Inferior parietal cortex (tissue), 1 donor: ENCODE measurements around the gene SUPT20H.
A peak's percentile ranks its signal among the peaks of the same experiment; 100 is the strongest.

Experiments used
- DNase-seq: peaks from one replicate; pipeline ENCODE4 v3.0.0-alpha.2; 2016; ENCODE audit errors: extremely low spot score

Gene SUPT20H

DNA sequence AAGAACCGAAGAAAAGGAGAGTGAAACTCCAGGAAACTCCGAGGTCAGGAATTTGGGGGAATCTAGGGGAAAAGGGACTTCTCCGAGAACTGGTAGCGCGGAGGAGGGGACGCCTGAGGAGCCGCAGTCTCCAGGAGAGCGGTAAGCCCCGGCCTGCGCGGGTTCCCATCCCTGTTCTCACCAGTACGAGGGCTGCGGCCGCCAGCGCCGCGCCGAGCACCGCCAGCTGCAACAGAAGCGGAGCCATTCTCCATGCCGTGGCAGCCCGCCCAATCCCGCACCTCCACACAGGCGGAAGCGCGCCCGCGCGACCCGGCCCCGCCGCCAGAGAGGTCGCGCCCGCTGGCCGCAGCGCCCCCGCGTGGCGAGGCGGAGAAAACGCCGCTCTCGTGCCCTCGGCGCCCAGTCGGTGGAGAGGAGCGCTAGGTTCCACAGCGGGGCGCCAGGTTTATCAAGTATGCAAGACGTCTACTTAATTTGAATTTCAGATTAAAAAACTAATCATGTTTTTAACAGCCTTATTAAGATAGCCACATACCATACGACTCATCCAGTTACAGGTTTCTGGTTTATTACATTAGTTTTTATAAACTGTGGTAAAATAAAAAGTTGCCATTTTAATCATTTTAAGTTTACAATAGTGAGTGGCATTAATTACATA is 60.3 kb downstream of the SUPT20H start, which contains the start of gene ALG5:
TSS of gene ALG5 (minus strand) at position 287 of the 661 bp plus-strand sequence. CDS start at position 247, 40 bp downstream.
- peak; percentile 88 for DNase-seq

DNA sequence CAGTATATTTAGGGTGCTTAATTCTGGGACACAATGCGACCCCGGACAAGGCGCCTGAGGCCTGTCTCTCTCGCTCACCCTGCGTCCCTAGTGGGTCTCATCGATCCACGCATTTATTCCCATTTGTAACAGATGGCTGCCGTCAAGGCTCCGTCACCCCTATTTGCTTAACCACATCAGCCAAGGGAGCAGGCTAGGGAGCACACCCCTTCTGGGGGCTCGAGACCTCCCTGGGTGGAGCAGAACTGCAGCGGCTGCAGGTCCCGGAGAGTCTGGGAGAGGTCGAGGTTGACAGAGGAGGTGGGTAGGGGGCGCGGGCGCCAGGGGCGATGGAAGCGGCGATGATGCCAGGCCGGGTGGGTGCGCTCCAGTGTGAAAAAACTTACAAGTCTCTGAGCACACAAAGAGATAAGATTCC is 60.9 kb downstream of the SUPT20H start:
- DNase-seq = no peak

DNA sequence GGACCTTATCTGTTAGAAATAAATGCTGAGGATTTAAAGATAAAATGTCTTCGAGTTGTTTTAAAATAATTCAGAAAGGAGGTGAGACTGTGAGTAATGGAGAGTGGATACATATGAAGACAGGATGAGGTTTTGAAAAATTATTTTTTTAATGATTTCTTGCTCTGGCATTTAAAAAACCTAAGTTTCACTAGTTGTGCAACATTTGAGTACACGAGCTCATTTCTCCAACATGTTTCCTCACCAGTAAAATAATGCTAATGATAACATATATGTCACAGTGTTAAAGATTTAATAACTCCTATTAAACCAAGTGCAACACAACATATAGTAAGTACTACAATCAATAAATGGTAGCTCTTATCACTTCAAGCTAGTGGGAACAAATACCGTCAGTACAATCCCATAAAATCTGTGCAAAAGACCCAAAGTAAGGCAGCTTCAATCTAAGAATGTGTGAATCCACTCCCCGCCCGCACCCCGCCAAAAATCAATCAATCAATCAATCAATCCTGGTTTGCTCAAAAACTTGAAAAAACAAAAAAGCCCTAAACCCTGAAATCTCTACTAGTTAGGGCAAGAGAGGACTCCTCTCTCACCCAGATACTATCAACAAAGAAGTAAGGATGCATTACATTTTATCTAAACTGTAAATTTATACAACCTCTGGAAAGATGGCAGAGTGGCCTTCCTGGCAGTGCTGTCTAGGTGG is 61.6 kb downstream of the SUPT20H start:
- no peak for DNase-seq

DNA sequence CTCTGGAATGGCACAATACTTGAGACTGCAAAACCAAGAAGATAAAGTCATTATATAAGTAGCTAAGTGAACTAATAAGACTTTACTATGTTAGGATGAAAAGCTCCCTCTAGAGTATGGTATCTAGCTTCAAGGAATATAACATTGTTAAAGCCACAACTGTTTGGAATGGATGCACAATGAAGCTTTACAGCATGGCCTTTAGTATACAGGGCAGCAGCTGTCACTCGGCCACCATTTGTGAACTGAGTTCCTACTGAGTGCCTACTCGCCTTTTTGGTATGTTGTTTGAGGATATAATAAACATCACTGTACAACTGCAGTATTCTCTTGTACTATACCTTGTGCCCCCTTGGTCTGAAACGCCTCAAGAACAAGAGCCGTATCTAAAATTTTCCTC is 67.1 kb downstream of the SUPT20H start:
- no peak for DNase-seq

DNA sequence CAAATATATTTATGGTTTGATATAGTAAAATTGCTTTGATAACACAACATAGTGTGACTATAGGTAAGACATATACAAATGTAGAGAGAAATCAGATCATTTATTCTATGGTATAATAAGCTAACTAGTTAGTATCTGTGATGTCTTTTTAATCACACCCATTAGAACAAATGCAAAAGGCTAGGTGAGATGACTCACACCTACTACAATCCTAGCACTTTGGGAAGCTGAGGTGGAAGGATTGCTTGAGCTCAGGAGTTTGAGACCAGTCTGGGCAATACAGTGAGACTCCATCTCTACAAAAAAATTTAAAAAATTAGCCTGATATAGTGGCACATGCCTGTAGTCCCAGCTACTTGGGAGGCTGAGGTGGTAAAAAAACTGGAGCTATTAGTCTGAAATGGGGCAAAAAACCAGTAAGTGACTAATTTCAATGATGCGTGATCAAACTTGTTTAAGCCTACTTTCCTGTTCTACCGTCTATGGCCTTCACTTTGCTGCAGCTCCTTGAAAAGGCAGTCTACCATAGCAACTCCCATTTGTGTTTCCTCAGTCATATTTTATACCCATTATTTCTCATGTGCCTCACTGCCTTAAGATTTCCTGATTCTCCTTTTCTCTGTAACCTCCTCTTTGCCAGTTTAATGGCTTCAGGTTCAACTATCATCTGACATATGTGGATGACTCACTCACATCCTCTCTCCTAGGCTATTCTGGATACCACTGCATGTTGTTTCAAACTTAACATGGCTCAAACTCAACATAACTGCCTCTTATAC is 72.8 kb downstream of the SUPT20H start:
- DNase-seq = no peak

DNA sequence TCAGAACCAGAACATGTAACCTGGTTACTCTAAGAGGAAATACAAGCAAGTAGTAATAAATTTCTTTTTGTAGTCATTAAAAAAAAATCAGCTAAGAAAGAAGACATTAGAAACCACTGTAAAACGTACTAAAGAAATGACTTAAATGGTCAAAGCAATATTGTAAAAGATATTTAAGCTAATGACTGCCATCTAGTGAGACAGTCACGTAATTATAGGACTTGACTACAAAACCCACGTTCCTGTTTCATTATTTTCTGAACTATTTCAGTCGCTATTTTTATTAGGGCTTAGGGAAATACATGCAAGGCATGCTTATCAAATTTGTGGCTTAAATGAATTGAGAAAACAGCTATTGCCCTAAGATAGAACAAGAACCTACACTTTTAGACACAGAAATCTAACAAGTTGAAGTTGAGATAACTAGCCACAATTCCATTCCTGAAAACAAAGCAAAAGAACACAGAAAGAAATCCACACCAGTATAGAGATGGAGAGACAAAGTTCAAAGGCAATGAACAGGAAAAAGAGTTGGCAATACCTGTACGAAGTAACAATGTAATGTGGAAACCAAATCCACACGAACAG is 78.2 kb downstream of the SUPT20H start:
- DNase-seq = peak; percentile 68

DNA sequence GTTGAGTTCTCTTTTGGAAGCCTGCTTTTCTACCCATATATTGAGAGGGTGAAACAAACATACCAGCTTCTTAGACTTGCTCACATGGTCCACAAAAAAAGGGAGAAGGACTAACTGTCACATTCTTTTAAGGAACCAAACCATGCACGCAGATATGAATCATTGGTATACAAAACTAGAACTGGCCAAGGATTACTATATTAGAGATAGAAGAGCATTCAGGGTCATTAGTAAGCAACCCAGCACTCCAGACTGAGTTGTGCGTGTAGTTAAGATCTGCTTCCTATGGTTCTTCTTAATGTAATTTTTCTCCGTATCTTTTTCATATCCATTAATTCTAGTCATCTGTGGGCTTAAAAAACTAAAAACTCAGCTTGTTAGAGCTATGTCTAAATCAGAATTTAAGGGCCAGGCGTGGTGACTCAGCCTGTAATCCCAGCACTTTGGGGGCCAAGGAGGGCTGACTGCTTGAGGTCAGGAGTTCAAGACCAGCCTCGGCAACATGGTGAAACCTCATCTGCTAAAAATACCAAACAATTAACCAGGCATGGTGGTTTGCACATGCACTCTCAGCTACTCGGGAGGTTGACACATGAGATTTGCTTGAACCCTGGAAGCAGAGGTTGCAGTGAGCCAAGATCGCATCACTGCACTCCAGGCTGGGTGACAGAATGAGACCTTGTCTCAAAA is 80.0 kb downstream of the SUPT20H start:
- DNase-seq = no peak

DNA sequence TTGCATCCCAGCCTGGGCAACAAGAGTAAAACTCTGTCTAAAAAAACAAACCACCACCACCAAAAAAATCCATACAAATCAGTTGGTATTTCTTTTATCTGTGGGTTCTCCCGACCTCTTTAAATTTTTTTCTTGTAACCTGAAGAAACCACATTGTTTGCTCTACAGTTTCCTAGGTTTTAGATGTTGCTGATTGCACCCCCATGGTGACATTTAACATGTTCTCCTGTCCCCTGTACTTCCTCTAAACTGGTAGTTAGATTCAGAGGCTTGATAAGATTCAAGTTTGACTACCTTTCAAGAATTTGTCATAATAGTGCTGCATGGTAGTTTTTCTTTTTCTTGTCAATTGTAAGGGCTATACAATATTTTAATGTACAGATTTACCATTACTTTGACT is 84.3 kb downstream of the SUPT20H start:
- DNase-seq = no peak

DNA sequence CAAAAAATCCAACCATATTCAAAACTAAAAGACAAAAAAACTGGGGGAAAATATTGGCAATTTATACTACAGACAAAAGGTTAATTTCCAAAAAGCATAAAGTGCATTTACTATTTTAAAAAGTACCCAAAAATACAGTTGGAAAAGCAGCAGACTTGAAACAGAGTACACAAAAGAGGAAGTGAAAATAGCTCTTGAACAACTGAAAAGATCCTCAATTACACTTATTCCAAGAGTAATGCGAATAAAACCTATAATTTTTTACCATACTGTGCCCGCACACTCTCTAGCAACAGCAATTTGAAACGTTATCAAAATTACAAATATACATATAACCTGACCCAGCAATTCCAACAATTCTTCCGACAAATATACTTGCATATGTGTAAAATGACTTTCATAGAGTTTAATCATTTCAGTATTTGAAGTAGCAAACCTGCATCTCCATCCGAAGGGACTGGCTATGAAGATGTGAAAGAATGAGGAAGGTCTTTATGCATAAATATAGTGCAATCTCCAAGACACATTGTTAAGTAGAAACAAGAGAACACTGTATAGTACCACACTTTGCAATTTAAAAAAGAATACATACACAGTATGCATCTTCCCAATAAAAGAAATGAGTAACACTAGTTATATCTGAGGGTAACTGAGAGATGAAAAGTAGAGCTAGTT is 85.7 kb downstream of the SUPT20H start:
- DNase-seq = no peak

DNA sequence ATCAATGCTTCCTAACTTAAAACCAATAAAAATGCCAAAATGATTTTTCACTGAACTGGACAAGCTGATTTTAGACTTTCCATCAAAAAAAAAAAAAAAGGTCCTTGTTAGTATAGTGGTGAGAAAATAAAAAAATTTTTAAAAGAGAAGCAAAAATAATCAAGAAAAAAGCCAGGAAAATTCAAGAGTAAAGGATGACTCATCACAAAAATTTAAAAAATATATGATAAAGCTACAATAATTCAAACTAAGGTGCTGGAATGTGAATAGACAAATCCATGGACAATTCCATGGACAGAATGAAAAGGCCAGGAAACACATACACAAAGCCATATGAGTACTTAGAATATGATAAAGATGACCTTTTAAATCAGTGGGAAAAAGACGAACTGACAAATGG is 86.5 kb downstream of the SUPT20H start:
- DNase-seq = no peak

DNA sequence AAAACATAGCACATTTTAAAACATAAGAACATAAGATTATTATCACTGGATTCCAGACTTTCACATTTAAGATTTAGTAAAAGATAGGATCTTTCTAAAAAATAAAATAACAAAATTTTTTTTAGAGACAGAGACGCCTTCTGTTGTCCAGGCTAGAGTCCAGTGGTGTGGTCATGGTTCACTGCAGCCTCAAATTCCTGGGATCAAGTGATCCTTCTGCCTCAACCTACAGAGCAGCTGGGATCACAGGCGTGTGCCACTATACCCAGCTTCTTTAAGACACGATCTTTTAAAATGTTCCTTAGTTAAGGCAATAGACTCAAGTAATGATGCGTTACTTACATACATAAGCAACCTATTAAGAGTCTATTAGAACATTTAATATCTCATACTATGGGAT is 93.1 kb downstream of the SUPT20H start:
- no peak for DNase-seq

DNA sequence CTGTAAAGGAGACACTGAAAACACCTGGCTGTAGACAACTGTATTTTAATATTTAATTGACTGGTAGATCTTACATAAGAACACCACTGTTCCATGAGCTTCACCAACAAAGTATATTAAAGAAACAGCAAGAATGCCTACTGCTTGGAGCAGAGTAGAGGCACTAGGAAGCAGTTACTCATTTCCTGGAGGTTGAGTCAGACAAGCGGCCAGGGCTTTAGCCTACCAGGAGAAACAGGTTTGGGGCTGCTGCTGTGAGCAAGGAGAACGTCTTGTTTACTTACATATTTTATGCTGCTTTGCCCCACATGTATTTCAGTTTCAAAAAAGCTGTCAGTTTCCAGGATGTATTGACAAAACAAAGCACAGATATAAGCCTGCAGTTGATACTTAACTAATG is 93.7 kb downstream of the SUPT20H start:
- no peak for DNase-seq

DNA sequence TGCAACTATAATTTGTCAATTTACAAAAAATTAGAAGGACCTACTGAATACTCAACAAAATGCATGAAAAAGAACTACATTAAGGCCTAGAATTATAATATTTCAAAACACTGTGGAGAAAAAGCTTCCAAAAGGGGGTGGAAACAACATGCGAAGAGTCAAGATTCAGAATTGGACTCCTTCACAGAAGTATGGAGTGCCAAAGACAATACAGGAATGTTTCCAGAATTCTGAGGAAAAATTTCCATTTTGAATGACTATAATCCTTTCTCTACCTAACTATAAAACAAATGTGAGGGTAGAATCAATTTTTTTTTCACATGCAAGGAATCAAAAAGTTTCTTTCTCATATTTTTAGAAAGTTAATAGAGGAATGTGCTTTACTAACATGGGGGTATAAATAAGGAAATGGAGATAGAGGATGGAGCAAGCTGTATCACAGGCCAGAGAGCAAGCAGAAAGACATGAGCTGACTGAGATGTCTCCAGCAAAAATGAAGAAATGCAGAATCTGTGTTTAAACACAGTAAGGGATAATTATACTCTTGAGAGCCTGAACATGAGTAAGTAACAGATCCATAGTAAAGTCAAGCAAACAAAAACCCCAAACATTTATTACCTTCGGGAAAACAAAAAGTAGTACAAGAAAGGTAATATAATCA is 99.9 kb downstream of the SUPT20H start:
- no peak for DNase-seq
